ENCODE data around the gene USHBP1. TPM values are rescaled to one million over a fixed set of nuclear protein-coding genes. Genes with fewer than 3 reads are reported as not detected.

Gene USHBP1
- total and polyA plus RNA-seq, 2 experiments from 2014 or later, result 4.0 to 5.6 TPM

DNA sequence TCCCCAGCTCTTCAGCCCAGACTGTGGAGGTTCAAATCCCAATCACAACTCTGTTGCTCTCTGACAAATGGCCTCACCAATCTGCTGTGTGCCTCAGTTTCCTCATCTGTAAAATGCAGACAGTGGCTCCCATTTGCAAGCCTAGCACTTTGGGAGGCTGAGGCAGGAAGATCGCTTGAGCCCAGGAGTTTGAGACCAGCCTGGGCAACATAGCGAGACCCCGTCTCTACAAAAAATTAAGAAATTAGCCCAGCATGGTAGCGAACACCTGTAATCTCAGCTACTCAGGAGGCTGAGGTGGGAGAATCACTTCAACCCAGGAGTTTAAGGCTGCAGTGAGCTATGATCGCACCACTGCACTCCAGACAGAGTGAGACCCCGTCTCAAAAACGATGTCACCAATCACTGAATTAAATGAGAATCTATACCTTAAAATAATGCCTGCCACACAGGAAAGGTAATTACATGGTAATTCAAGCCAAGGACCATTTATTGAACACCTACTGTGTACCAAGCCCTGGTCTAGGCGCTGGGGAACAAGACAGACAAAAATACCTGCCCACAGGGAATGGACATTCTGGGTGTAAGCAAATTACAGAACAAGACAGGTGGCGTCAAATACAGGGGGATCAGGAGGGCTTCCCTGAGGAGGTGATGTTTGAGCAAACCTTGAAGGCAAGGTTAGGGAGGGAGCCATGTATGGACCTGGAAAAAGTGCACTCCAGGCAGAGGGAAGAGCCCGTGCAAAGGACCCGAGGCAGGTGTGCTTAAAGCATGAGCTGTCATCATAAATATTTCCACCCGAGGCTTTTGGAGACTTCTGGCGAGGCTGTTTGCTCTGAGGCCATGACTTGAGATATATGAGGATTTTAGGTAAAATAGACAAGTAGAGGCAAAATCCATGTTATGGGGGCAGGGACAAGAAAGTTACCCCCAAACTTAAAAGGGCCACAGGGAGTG lies 26.5 kb downstream of the USHBP1 start:
- peaks cover 65% of the 10 kb centered on the region for H3K79me2 ChIP-seq (replicated peaks; ENCODE audit: insufficient read depth)
- Mint-ChIP-seq H3K27me3 (ENCODE audit: insufficient read depth, low read depth, poor library complexity) (peaks cover 15% of the 10 kb centered on the region), H3K27ac (no peak overlapping the region), H3K9me3 (no peaks in the 10 kb centered on the region), H3K4me3 (peak overlapping the region; percentile 26; the same call in 1 of the 3 replicates), H3K4me1 (peaks cover 36% of the 10 kb centered on the region), H3K36me3 (ENCODE audit: low read depth) (peaks cover 38% of the 10 kb centered on the region)
- H3K27me3 ChIP-seq (ENCODE audit: insufficient read depth), result no peaks in the 10 kb centered on the region
- no peak overlapping the region for H3K4me3 ChIP-seq
- H3K4me1 ChIP-seq (ENCODE audit: insufficient read depth), result peaks cover 14% of the 10 kb centered on the region
- ATAC-seq (no peak), DNase-seq (ENCODE audit: low spot score) (no peak)
- H3K27ac ChIP-seq (ENCODE audit: low read depth), result no peak overlapping the region
- H3F3A ChIP-seq (replicated peaks; ENCODE audit: low read depth), result peaks cover 37% of the 10 kb centered on the region
- no peak for TF ChIP-seq POLR2AphosphoS5 (IDR thresholded peaks at IDR 0.05; ENCODE audit: low read depth)
- TF ChIP-seq, protein P1, sequence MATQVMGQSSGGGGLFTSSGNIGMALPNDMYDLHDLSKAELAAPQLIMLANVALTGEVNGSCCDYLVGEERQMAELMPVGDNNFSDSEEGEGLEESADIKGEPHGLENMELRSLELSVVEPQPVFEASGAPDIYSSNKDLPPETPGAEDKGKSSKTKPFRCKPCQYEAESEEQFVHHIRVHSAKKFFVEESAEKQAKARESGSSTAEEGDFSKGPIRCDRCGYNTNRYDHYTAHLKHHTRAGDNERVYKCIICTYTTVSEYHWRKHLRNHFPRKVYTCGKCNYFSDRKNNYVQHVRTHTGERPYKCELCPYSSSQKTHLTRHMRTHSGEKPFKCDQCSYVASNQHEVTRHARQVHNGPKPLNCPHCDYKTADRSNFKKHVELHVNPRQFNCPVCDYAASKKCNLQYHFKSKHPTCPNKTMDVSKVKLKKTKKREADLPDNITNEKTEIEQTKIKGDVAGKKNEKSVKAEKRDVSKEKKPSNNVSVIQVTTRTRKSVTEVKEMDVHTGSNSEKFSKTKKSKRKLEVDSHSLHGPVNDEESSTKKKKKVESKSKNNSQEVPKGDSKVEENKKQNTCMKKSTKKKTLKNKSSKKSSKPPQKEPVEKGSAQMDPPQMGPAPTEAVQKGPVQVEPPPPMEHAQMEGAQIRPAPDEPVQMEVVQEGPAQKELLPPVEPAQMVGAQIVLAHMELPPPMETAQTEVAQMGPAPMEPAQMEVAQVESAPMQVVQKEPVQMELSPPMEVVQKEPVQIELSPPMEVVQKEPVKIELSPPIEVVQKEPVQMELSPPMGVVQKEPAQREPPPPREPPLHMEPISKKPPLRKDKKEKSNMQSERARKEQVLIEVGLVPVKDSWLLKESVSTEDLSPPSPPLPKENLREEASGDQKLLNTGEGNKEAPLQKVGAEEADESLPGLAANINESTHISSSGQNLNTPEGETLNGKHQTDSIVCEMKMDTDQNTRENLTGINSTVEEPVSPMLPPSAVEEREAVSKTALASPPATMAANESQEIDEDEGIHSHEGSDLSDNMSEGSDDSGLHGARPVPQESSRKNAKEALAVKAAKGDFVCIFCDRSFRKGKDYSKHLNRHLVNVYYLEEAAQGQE (IDR thresholded peaks at IDR 0.05; ENCODE audit: unreplicated experiment), result no peak
- TF ChIP-seq ZNF114 (CRISPR knock-in tag; IDR thresholded peaks at IDR 0.05), result no peak
- TF ChIP-seq, protein P2, sequence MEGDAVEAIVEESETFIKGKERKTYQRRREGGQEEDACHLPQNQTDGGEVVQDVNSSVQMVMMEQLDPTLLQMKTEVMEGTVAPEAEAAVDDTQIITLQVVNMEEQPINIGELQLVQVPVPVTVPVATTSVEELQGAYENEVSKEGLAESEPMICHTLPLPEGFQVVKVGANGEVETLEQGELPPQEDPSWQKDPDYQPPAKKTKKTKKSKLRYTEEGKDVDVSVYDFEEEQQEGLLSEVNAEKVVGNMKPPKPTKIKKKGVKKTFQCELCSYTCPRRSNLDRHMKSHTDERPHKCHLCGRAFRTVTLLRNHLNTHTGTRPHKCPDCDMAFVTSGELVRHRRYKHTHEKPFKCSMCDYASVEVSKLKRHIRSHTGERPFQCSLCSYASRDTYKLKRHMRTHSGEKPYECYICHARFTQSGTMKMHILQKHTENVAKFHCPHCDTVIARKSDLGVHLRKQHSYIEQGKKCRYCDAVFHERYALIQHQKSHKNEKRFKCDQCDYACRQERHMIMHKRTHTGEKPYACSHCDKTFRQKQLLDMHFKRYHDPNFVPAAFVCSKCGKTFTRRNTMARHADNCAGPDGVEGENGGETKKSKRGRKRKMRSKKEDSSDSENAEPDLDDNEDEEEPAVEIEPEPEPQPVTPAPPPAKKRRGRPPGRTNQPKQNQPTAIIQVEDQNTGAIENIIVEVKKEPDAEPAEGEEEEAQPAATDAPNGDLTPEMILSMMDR (conservative IDR thresholded peaks at IDR 0.05; ENCODE audit: low read depth in 2 of 2), result no peak
- no peak for TF ChIP-seq CREB1 (CRISPR knock-in tag; IDR thresholded peaks at IDR 0.05; ENCODE audit: low read depth)
- TF ChIP-seq EZH2 (IDR thresholded peaks at IDR 0.05; ENCODE audit: low read depth, unreplicated experiment), result no peak
- TF ChIP-seq, protein P3, sequence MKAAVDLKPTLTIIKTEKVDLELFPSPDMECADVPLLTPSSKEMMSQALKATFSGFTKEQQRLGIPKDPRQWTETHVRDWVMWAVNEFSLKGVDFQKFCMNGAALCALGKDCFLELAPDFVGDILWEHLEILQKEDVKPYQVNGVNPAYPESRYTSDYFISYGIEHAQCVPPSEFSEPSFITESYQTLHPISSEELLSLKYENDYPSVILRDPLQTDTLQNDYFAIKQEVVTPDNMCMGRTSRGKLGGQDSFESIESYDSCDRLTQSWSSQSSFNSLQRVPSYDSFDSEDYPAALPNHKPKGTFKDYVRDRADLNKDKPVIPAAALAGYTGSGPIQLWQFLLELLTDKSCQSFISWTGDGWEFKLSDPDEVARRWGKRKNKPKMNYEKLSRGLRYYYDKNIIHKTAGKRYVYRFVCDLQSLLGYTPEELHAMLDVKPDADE (IDR thresholded peaks at IDR 0.05), result no peak
- no peak for TF ChIP-seq EZH2phosphoT487 (IDR thresholded peaks at IDR 0.05; ENCODE audit: unreplicated experiment)
- no peak for TF ChIP-seq STAT1 (IDR thresholded peaks at IDR 0.05; ENCODE audit: unreplicated experiment)
- no peak for TF ChIP-seq JUNB (IDR thresholded peaks at IDR 0.05; ENCODE audit: unreplicated experiment)
- TF ChIP-seq, protein P4, sequence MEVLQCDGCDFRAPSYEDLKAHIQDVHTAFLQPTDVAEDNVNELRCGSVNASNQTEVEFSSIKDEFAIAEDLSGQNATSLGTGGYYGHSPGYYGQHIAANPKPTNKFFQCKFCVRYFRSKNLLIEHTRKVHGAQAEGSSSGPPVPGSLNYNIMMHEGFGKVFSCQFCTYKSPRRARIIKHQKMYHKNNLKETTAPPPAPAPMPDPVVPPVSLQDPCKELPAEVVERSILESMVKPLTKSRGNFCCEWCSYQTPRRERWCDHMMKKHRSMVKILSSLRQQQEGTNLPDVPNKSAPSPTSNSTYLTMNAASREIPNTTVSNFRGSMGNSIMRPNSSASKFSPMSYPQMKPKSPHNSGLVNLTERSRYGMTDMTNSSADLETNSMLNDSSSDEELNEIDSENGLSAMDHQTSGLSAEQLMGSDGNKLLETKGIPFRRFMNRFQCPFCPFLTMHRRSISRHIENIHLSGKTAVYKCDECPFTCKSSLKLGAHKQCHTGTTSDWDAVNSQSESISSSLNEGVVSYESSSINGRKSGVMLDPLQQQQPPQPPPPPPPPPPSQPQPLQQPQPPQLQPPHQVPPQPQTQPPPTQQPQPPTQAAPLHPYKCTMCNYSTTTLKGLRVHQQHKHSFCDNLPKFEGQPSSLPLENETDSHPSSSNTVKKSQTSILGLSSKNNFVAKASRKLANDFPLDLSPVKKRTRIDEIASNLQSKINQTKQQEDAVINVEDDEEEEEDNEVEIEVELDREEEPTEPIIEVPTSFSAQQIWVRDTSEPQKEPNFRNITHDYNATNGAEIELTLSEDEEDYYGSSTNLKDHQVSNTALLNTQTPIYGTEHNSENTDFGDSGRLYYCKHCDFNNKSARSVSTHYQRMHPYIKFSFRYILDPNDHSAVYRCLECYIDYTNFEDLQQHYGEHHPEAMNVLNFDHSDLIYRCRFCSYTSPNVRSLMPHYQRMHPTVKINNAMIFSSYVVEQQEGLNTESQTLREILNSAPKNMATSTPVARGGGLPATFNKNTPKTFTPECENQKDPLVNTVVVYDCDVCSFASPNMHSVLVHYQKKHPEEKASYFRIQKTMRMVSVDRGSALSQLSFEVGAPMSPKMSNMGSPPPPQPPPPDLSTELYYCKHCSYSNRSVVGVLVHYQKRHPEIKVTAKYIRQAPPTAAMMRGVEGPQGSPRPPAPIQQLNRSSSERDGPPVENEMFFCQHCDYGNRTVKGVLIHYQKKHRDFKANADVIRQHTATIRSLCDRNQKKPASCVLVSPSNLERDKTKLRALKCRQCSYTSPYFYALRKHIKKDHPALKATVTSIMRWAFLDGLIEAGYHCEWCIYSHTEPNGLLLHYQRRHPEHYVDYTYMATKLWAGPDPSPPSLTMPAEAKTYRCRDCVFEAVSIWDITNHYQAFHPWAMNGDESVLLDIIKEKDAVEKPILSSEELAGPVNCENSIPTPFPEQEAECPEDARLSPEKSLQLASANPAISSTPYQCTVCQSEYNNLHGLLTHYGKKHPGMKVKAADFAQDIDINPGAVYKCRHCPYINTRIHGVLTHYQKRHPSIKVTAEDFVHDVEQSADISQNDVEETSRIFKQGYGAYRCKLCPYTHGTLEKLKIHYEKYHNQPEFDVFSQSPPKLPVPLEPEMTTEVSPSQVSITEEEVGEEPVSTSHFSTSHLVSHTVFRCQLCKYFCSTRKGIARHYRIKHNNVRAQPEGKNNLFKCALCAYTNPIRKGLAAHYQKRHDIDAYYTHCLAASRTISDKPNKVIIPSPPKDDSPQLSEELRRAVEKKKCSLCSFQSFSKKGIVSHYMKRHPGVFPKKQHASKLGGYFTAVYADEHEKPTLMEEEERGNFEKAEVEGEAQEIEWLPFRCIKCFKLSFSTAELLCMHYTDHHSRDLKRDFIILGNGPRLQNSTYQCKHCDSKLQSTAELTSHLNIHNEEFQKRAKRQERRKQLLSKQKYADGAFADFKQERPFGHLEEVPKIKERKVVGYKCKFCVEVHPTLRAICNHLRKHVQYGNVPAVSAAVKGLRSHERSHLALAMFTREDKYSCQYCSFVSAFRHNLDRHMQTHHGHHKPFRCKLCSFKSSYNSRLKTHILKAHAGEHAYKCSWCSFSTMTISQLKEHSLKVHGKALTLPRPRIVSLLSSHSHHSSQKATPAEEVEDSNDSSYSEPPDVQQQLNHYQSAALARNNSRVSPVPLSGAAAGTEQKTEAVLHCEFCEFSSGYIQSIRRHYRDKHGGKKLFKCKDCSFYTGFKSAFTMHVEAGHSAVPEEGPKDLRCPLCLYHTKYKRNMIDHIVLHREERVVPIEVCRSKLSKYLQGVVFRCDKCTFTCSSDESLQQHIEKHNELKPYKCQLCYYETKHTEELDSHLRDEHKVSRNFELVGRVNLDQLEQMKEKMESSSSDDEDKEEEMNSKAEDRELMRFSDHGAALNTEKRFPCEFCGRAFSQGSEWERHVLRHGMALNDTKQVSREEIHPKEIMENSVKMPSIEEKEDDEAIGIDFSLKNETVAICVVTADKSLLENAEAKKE (CRISPR knock-in tag; IDR thresholded peaks at IDR 0.05), result no peak
- no peak for TF ChIP-seq NANOG (IDR thresholded peaks at IDR 0.05; ENCODE audit: borderline replicate concordance)
- TF ChIP-seq ZNF331 (CRISPR knock-in tag; IDR thresholded peaks at IDR 0.05; ENCODE audit: low read depth), result no peak
- H2AFZ ChIP-seq, result no peak overlapping the region
- no peaks in the 10 kb centered on the region for H3K9me2 ChIP-seq (ENCODE audit: insufficient read depth)
- peaks cover 21% of the 10 kb centered on the region for H4K20me1 ChIP-seq (replicated peaks; ENCODE audit: insufficient read depth)
- H3K36me3 ChIP-seq (ENCODE audit: insufficient read depth), result no peaks in the 10 kb centered on the region; the same call in 1 of the 2 replicates
- H3K4me2 ChIP-seq, result no peak overlapping the region

Data from GM23338 (cell line).